Esophagus muscularis mucosa (tissue), 3 donors: ENCODE measurements around the gene MMP12.

Source experiments
- POLR2A ChIP-seq: fragments of 450-650 bp; IDR thresholded peaks from one replicate; pipeline ENCODE4 v1.6.1; 2017; ENCODE audit warnings: antibody characterized with exemption, moderate library complexity, mild to moderate bottlenecking, low read depth
- TF ChIP-seq, protein P1 (sequence below), 3 experiments: fragments of 200-600 bp in 2 of 3; fragments of 450-650 bp in 1 of 3; sonication (generic) in 2 of 3; IDR thresholded peaks; one replicate each; pipeline ENCODE4 v1.5.1; 2017 to 2019; ENCODE audit warnings: antibody characterized with exemption in 3 of 3, mild to moderate bottlenecking in 2 of 3, moderate library complexity in 1 of 3

DNA sequence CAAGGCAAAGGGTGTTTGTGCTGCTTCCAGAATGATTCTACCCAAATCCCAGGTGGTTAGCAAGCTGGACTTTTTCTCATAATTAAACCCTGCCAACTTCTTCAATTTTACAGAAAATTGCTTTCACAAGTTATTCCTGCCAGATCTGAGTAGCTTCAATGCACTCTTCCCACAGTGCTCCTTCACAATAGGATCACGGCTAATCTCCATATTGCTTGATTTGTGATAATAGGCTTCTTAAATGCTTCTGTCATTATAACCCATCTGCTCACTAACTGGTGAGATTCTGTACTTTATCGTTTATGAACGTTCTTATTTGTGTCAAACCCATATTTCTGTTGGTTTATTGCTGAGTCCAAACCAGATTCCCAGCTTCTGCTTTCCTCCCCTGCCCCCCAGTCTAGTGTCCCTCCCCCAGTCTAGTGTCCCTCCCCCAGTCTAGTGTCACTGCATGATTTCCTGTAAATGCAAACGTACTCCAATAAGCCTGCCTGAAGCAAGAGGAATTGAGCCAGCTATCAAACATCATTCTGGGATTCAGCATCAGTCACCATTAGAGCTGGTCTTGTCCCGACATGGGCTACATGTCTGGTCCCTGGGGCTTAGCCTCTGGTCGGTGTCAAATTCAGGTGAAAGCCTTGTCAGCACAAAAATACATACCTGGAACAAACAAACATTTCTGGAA is 45.3 kb downstream of the MMP12 start:
- TF ChIP-seq, protein P1, sequence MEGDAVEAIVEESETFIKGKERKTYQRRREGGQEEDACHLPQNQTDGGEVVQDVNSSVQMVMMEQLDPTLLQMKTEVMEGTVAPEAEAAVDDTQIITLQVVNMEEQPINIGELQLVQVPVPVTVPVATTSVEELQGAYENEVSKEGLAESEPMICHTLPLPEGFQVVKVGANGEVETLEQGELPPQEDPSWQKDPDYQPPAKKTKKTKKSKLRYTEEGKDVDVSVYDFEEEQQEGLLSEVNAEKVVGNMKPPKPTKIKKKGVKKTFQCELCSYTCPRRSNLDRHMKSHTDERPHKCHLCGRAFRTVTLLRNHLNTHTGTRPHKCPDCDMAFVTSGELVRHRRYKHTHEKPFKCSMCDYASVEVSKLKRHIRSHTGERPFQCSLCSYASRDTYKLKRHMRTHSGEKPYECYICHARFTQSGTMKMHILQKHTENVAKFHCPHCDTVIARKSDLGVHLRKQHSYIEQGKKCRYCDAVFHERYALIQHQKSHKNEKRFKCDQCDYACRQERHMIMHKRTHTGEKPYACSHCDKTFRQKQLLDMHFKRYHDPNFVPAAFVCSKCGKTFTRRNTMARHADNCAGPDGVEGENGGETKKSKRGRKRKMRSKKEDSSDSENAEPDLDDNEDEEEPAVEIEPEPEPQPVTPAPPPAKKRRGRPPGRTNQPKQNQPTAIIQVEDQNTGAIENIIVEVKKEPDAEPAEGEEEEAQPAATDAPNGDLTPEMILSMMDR (IDR thresholded peaks at IDR 0.05) = no peak
- no peak for TF ChIP-seq POLR2A
